ENCODE data around the gene MAD1L1.

The MAD1L1 gene

DNA sequence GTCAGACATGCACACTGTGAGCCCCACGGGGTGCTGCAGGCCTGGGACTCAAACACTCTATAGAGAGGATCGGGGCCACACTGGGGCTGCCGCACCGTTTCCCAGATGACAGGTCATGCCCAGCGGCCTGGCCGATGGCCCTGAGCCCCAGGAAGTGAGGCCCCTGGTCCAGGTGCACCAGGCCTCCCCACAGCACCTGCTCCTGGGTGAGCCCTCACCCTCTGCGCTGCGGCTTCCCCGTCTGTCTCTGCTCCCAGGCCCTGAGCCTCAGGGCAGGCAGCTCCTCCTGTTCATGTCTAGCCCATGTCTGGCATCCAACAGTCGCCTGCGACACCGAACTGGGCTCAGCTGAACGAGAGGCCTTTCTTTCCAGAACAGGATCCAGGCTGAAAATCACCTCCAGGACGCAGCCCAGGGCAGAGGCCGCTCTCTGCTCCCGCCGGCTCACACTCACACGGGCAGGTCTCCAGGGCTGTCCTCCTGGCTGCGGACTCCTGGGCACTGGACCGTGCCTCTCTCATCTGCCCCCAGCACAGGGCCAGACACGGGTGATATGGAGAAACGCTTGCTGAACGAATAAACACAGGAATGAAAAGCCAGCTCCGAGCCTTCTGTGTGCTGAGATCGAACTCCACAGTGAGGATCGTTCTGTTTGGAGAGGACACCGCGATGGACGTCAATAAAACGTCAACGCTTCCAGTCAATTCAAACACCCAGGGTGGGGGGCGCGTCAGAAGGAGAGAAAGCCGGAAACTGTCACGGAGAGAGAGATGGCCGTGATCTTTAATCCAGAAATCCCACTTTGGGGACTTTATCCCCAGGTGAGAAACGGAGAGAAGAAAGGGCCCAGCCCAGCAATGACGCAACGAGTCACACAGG is 360.3 kb downstream of the MAD1L1 start:
- Histone ChIP-seq H4K20me1 (ENCODE audit: control insufficient read depth, insufficient read depth, low read depth, low read length) (0 out of 2 replicates have a peak, but pooled peaks cover 5% of the 10 kb centered on the region), H3K9me3 (ENCODE audit: control insufficient read depth, insufficient read depth, low read length) (peaks cover 44% of the 10 kb centered on the region), H3K27me3 (ENCODE audit: control insufficient read depth, low read length) (no peaks in the 10 kb centered on the region), H3K36me3 (ENCODE audit: control insufficient read depth, low read length) (peaks cover 12% of the 10 kb centered on the region; the same call in 1 of the 2 replicates), H3K9me2 (replicated peaks; ENCODE audit: control insufficient read depth, low read length) (no peaks in the 10 kb centered on the region), H3K4me3 (ENCODE audit: low read length) (no peak overlapping the region), H3K27ac (ENCODE audit: low read depth, low read length) (no peak overlapping the region), H3K4me1 (ENCODE audit: control insufficient read depth, low read length) (no peaks in the 10 kb centered on the region), H3K79me2 (ENCODE audit: control insufficient read depth, low read length) (peaks cover 4% of the 10 kb centered on the region; the same call in 1 of the 2 replicates), H3K4me2 (ENCODE audit: low read length) (no peak overlapping the region), H3F3A (ENCODE audit: control insufficient read depth, insufficient read depth) (peaks cover 5% of the 10 kb centered on the region; the same call in 1 of the 2 replicates)
- TF ChIP-seq, protein P1, sequence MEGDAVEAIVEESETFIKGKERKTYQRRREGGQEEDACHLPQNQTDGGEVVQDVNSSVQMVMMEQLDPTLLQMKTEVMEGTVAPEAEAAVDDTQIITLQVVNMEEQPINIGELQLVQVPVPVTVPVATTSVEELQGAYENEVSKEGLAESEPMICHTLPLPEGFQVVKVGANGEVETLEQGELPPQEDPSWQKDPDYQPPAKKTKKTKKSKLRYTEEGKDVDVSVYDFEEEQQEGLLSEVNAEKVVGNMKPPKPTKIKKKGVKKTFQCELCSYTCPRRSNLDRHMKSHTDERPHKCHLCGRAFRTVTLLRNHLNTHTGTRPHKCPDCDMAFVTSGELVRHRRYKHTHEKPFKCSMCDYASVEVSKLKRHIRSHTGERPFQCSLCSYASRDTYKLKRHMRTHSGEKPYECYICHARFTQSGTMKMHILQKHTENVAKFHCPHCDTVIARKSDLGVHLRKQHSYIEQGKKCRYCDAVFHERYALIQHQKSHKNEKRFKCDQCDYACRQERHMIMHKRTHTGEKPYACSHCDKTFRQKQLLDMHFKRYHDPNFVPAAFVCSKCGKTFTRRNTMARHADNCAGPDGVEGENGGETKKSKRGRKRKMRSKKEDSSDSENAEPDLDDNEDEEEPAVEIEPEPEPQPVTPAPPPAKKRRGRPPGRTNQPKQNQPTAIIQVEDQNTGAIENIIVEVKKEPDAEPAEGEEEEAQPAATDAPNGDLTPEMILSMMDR (IDR thresholded peaks at IDR 0.05; ENCODE audit: low read depth, low read length, poor library complexity, severe bottlenecking), result no peak
- no peak for TF ChIP-seq EZH2phosphoT487 (IDR thresholded peaks at IDR 0.05; ENCODE audit: borderline replicate concordance, low read length)

DNA sequence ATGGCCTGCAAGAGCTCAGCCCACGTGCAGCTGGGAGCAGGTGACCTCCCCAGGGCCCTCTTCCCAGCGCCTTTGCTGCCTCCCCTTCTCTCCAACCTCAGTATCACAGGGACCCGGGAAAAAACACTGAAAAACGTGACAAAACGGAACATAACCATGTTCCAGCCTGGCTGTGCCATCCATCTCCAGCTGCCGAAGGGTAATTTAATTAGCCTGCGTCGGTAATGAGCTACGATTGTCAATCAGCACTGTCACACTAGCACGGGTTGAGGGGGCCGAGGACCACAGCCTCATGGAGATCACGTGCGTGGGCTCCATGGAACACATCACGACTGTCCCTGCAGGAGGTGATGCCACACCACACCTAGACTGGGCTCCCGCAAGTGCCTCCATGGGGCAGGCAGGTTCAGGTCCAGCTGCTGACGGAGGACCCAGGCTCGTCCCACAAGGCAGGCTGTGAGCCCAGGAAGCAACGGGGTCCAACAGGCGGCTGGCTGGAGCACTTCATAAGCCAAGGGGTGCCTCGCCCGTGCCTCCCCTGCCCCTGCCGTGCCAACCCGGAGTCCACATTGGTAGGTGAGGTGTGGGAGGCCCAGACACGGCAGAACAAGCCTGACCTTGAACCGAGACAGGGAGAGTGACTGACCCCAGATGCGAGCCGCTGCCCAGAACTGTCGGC is 363.2 kb downstream of the MAD1L1 start:
- H4K20me1 ChIP-seq (ENCODE audit: control insufficient read depth, insufficient read depth, low read depth, low read length), result peaks cover 5% of the 10 kb centered on the region; the same call in 1 of the 2 replicates
- no peak overlapping the region for H3K4me2 ChIP-seq (ENCODE audit: low read length)
- peaks cover 39% of the 10 kb centered on the region for H3K9me3 ChIP-seq (ENCODE audit: control insufficient read depth, insufficient read depth, low read length)
- peaks cover 4% of the 10 kb centered on the region; the same call in 1 of the 2 replicates for H3K79me2 ChIP-seq (ENCODE audit: control insufficient read depth, low read length)
- H3K9me2 ChIP-seq (replicated peaks; ENCODE audit: control insufficient read depth, low read length), result no peaks in the 10 kb centered on the region
- no peak overlapping the region for H3K27ac ChIP-seq (ENCODE audit: low read depth, low read length)
- H3K4me3 ChIP-seq (ENCODE audit: low read length), result no peak overlapping the region
- H3F3A ChIP-seq (ENCODE audit: control insufficient read depth, insufficient read depth), result peaks cover 5% of the 10 kb centered on the region; the same call in 1 of the 2 replicates
- H3K27me3 ChIP-seq (ENCODE audit: control insufficient read depth, low read length), result no peaks in the 10 kb centered on the region
- H3K36me3 ChIP-seq (ENCODE audit: control insufficient read depth, low read length), result peaks cover 12% of the 10 kb centered on the region; the same call in 1 of the 2 replicates
- no peak for TF ChIP-seq EZH2phosphoT487 (IDR thresholded peaks at IDR 0.05; ENCODE audit: borderline replicate concordance, low read length)
- TF ChIP-seq, protein P1 (IDR thresholded peaks at IDR 0.05; ENCODE audit: low read depth, low read length, poor library complexity, severe bottlenecking), result no peak
- H3K4me1 ChIP-seq (ENCODE audit: control insufficient read depth, low read length), result no peaks in the 10 kb centered on the region

DNA sequence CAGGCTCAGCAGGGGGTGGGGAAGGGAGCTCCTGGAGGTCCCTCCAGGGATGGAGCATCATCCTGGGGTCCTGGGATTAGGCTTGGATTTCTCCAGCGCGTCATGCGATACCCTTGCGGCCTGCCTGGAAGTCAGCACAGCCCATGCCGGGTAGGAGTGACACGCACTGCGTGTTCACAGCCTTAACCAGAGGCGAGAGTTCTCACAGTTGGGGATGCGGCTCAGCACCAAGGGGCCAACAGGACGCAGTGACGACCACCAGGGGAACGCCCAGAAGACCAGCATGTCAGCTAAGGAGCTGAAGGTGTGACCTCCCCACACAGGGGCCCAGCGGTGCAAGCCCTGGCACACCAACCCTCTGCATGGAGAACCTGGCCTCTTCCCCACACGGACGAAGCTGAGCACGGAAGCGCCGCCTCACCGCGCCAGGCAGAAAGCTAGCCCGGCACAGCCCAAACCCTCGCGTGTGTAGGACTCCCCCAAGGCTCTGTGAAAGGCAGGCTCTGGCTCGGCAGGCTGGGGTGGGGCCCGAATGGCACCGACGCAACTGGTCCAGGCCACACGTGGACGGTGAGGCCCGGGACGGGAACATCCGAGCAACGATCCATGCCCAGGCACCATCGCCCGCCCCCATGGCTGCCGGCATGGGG is 364.1 kb downstream of the MAD1L1 start:
- peaks cover 8% of the 10 kb centered on the region; the same call in 1 of the 2 replicates for H3K36me3 ChIP-seq (ENCODE audit: control insufficient read depth, low read length)
- H4K20me1 ChIP-seq (ENCODE audit: control insufficient read depth, insufficient read depth, low read depth, low read length), result peaks cover 5% of the 10 kb centered on the region; the same call in 1 of the 2 replicates
- peaks cover 4% of the 10 kb centered on the region; the same call in 1 of the 2 replicates for H3K79me2 ChIP-seq (ENCODE audit: control insufficient read depth, low read length)
- no peak overlapping the region for H3K4me3 ChIP-seq (ENCODE audit: low read length)
- peaks cover 5% of the 10 kb centered on the region; the same call in 1 of the 2 replicates for H3F3A ChIP-seq (ENCODE audit: control insufficient read depth, insufficient read depth)
- no peaks in the 10 kb centered on the region for H3K9me2 ChIP-seq (replicated peaks; ENCODE audit: control insufficient read depth, low read length)
- H3K27me3 ChIP-seq (ENCODE audit: control insufficient read depth, low read length), result no peaks in the 10 kb centered on the region
- no peaks in the 10 kb centered on the region; the same call in 1 of the 2 replicates for H3K4me1 ChIP-seq (ENCODE audit: control insufficient read depth, low read length)
- peaks cover 30% of the 10 kb centered on the region for H3K9me3 ChIP-seq (ENCODE audit: control insufficient read depth, insufficient read depth, low read length)
- no peak overlapping the region for H3K4me2 ChIP-seq (ENCODE audit: low read length)
- TF ChIP-seq EZH2phosphoT487 (IDR thresholded peaks at IDR 0.05; ENCODE audit: borderline replicate concordance, low read length), result no peak
- TF ChIP-seq, protein P1 (IDR thresholded peaks at IDR 0.05; ENCODE audit: low read depth, low read length, poor library complexity, severe bottlenecking), result no peak
- H3K27ac ChIP-seq (ENCODE audit: low read depth, low read length), result no peak overlapping the region
